NAMALWA (cell line): ENCODE measurements around the gene ANO5.
"Not testable (repeated sequence)": the region's sequence is repeated elsewhere in the genome, so short reads cannot be mapped to it uniquely, and the experiment has no call there.

Experiments
- DNase-seq: peaks from one replicate; pipeline ENCODE4 v3.0.0-alpha.2; 2015; ENCODE audit warnings: low spot score

Gene ANO5

DNA sequence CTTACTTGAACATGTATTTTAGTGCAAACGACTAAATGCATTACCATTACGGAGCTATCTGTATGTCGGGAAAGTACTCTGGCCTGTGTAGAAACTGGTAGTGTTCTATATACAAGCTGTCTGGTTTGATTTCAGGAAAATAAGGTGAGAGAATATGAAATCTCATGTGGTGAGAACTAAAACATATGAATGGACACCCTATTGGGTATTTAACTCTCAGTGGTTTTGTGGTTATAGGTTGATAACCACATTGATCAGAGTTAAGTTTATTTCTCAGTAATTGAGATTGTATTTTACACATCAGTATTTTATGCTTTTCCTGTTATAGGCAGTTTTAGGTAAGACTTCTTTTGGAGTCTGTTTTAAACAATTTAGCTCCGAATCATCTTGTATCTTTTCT, 10.4 kb downstream of the ANO5 start:
- no peak for DNase-seq

- no peak for DNase-seq
Observed at GRCh38 chr11:22207162-22207561, 14.3 kb downstream of the ANO5 start.

- no peak for DNase-seq
Observed at GRCh38 chr11:22208151-22208858, 15.4 kb downstream of the ANO5 start.

- no peak for DNase-seq
Observed at GRCh38 chr11:22216940-22217339, 24.1 kb downstream of the ANO5 start.

DNA sequence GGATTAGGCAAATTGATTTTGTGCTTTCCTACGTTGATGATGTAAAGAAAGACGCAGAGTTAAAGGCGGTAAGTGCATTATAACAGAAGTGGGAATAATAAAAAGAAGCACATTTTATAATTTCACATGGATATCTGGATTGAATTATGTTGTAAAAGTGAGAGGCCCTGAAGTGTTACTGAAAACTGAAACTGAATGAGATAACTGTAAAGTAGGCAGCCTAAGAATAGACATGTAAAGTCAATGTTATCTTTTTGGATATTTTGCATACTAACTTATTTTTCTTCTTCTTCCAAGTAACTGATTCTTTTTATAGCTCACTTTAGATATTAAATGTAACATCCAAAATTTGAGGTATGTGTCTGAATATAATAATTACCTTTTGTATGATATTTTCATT, 28.3 kb downstream of the ANO5 start:
- DNase-seq, result no peak

GRCh38 chr11:22225190-22225589, 32.3 kb downstream of the ANO5 start:
- no peak for DNase-seq

- no peak for DNase-seq
Observed at GRCh38 chr11:22234743-22235142, 41.9 kb downstream of the ANO5 start.

- DNase-seq, result peak; percentile 56
Observed at GRCh38 chr11:22244986-22245592, 52.2 kb downstream of the ANO5 start.

DNA sequence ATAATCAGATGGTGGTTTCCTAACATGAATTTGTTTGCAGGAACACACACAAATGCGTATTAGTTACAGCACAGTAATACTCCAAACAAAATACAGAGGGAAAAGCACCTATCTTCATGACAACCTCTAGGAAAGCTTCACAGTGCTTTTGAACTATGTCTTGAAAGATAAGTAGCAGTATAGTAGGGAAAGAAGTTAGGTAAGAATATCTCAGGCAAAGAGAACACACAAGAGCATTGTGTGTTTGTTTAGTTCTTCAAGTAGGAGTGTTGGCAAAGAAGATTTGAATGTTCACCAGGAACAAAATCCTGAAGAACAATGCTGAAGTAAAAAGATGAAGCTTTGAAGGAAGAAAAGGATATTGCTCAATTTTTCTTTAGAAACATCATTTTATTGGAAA, 54.1 kb downstream of the ANO5 start:
- DNase-seq, result no peak

DNA sequence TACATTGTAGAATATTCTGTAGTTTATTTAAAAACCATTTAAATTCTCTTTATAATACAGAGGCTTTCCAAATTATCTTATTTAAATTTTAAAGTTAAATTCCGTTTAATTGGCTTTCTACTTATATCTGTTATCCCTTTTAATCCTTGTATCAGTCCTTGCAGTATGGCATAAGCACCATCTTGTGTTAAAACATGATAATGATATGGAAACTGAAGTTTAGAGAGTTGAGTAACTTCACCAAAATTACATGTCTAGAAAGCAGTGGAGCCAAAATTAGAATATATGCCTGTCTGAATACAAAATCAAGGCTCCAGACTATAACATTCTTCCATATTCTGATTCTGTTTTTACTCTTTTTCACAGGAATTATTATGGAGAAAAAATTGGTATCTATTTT, 57.0 kb downstream of the ANO5 start:
- no peak for DNase-seq

- no peak for DNase-seq
Observed at GRCh38 chr11:22256876-22257275, 64.0 kb downstream of the ANO5 start.

DNA sequence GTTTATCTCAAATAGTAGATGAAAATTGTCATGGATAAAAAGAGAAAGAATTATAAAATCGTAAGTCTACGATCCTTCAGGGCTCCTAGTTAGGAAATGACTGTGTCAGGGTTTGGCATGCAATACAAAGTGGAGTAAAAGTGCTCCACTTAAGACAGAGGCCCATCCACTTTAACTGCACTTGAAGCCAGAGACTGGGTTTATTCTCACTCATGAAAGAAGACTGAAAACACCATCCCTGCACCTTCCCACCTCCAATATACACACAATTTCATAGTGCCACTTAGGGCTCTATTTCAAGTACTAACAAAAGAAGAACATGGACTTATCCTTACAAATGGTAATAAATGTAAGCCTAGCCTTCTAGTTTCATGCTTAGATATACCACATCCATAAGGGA, 70.7 kb downstream of the ANO5 start:
- no peak for DNase-seq

DNA sequence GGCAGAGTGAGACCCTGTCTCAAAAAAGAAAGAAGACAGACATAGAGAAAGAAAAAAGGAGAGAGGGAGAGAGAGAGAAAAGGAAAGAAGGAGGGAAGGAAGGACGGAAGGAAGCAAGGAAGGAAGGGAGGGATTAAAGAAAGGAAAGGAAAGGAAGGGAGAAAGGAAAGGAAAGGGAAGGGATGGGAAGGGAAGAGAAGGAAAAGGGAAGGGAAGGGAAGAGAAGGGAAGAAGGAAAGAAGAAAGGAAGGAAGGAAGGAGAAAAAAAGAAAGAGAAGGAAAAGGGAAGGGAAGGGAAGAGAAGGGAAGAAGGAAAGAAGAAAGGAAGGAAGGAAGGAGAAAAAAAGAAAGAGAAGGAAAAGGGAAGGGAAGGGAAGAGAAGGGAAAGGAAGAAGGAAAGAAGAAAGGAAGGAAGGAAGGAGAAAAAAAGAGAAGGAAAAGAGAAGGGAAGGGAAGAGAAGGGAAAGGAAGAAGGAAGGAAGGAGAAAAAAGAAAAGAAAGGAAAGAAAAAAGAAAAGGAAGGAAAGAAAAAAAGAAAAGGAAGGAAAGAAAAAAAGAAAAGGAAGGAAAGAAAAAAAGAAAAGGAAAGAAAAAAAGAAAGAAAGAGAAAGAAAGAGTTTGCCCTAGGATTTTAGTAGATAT, 76.2 kb downstream of the ANO5 start:
- not testable (repeated sequence) for DNase-seq

- DNase-seq, result no peak
Observed at GRCh38 chr11:22273781-22274180, 80.9 kb downstream of the ANO5 start.

GRCh38 chr11:22275600-22275999, 82.7 kb downstream of the ANO5 start:
- DNase-seq, result no peak

- no peak for DNase-seq
Observed at GRCh38 chr11:22276535-22276934, 83.7 kb downstream of the ANO5 start.

- not testable (repeated sequence) for DNase-seq
Observed at GRCh38 chr11:22284991-22285390, 92.1 kb downstream of the ANO5 start.

GRCh38 chr11:22302368-22302767, 109.5 kb downstream of the ANO5 start:
- no peak for DNase-seq

DNA sequence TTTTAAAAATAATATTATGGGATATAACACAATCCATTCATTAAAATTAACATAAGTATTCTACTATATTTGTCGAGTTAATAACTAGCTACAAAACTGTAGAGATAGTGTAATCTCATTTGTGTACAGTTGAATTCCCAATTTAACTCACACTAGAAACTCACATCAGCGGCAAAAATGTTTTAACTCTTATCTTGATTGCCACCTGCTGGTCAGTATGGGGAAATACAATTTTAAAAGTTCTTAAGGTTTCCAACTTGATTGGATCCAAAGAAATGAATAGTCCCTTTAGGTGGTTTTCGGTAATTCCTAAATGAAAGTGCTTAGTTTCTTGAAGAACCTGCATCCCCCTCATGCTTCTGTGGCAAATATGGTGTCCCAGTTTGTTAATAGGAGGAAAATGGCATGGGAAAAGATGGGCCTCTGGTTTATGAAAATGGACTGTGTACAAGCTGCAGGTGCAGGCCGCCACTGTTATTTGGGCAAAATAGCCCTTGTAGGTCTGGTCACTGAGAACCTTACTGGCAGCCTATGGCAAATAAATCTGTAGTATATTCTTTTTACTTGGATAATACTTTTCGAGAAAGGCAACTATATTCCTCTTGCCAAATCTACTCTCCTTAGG, 111.6 kb downstream of the ANO5 start:
- DNase-seq, result peak; percentile 47

GRCh38 chr11:22317656-22318055, 124.8 kb downstream of the ANO5 start:
- DNase-seq, result no peak

DNA sequence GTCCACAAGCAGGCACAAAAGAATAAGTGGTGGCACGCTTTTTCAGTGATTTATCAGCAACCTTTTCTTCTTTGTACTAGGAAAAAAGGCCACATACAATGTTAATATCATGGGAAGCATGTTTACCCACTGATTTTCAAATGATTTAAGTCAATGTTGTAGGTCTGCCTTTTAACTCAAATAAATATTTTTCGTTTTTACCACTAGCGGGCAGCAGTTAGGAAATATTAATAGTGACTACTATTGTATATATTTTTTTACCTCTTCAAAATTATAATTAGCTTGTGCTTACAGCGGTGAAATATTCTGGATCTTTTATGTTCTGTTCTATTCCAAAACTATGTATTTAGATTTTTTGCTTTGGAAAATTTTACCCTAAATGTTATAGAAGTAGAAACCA, 138.9 kb downstream of the ANO5 start:
- DNase-seq, result peak; percentile 22
